ENCODE results near the gene SDK2. TPM values are rescaled to one million over a fixed set of nuclear protein-coding genes. Genes with fewer than 3 reads are reported as not detected.
A peak's percentile ranks its signal among the peaks of the same experiment; 100 is the strongest.

Gene SDK2
- total RNA-seq, 1 donor from 2014 or later = 31.8 TPM

DNA sequence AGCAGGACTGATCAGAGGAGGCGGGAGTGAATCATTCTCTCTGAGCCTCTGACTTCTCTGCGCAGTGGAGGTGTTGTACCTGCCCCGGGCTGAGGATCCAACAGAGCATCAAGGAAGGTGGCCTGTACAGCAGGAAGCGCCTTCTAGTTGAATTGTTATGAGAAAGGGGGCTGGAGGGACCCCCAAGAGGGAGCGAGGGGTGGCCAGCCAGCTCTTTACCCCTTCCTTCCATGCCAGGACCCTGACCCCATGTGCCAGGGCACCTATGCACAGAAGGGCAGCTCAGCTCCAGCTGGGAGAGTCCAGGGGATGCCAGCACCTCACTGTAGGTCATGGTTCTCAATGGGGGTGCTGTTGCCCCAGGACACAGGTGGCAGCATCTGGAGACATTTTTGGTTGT, 149.3 kb downstream of the SDK2 start:
- Mint-ChIP-seq H3K27ac (no peak overlapping the region), H3K4me3 (no peak overlapping the region), H3K36me3 (no peaks in the 10 kb centered on the region), H3K9me3 (no peaks in the 10 kb centered on the region), H3K27me3 (ENCODE audit: low read depth) (peaks cover 16% of the 10 kb centered on the region), H3K4me1 (peaks cover 49% of the 10 kb centered on the region)
- TF ChIP-seq, protein P1, sequence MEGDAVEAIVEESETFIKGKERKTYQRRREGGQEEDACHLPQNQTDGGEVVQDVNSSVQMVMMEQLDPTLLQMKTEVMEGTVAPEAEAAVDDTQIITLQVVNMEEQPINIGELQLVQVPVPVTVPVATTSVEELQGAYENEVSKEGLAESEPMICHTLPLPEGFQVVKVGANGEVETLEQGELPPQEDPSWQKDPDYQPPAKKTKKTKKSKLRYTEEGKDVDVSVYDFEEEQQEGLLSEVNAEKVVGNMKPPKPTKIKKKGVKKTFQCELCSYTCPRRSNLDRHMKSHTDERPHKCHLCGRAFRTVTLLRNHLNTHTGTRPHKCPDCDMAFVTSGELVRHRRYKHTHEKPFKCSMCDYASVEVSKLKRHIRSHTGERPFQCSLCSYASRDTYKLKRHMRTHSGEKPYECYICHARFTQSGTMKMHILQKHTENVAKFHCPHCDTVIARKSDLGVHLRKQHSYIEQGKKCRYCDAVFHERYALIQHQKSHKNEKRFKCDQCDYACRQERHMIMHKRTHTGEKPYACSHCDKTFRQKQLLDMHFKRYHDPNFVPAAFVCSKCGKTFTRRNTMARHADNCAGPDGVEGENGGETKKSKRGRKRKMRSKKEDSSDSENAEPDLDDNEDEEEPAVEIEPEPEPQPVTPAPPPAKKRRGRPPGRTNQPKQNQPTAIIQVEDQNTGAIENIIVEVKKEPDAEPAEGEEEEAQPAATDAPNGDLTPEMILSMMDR (IDR thresholded peaks at IDR 0.05; ENCODE audit: unreplicated experiment) = no peak
- DNase-seq (ENCODE audit: low spot score in 2 of 2, unreplicated experiment in 2 of 2) = no peak

DNA sequence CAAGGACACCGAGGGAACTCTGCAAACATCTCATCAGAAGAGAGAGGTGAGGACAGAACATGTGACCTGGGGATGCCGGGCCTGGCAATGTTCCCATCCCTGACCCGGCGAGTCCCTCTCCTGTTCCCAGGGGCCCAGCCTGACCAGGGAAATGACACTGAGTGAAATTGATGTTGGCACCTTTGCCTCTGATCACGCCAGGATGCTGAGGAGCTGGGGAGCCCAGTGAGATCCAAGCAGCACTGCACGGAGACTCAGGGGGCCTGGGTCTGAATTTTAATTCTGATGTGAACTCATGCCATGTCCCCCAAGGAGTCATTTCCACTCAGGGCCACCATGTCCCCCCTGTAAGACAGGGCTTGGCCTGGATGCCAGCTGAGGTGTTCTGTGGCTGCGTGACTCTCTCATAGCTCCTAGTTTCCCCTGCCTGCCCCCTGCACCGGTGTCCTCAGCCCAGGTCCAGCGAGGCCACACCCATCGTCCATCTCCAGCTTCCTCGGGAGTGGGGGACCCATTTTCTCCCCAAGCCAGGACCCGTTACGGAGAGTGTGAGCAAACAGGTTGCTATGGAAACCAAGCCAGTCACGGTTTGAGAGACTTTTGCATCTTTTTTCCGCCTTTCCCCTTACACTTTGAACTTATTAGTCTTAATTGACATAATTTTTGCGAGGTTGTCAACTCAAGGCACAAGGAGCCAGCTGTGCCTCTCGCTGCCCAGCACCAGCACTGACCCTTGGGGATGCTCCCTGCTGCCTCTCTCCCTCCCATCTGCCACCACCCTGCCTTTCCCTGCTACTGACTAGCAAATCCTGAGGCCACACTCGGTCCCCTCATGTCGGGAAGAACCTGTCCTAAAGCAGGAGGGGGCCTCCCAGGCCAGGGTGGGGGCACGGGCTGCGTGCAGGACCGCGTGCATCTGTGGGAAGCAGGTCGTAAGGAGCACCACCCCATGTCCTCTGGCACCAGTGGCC, 150.0 kb downstream of the SDK2 start:
- TF ChIP-seq, protein P1 (IDR thresholded peaks at IDR 0.05; ENCODE audit: unreplicated experiment) = no peak
- DNase-seq (ENCODE audit: low spot score in 2 of 2, unreplicated experiment in 2 of 2) = no peak
- Mint-ChIP-seq H3K4me1 (peaks cover 54% of the 10 kb centered on the region), H3K9me3 (no peaks in the 10 kb centered on the region), H3K27ac (peak overlapping the region; percentile 52), H3K36me3 (no peaks in the 10 kb centered on the region), H3K4me3 (no peak overlapping the region), H3K27me3 (ENCODE audit: low read depth) (peaks cover 16% of the 10 kb centered on the region)

DNA sequence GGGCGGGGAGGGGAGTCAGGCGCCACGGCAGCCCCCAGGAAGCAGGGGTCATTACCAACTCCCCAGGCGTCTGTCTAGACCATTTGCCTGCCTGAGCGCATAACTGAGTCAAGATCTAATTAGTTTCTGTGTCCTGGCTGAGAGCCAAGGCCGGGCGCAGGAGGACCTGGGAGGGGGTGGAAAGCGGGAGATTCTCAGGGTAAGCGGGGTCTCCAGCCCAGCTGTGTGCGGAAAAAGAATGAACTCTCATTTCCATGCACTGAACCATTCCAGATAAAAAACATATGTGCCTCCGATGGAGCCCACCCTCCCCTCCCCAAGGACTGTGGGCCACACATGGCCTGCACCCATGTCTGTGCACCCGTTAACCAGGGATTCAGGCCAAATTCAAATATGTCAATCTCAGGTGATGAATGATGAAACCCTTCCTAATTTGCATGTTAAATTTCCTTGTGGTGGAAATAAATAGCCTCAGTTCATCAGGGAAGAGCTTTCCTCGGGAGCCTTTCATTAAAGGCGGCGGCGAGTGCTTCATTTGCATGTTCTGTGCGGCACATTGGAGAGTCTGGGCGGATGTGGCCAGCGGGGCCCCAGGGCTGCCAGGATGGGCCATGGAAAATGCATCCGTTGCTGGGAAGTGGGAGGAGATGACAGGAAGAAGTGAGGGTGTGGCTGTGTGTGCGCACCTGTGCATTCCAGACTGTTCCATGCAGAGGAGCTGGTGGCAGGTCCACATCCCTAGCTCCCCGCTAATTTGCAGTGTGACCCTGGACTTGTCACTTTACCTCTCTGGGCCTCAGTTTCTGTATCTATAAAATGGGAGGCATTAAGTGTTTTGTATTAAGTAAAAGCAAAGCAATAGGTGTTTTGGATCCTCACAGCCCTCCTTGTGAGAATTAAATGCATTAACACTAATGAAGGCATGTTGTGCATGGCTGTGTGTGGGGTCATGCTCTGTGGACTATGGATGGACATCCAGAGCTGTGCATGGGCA, 151.1 kb downstream of the SDK2 start:
- TF ChIP-seq, protein P1 (IDR thresholded peaks at IDR 0.05; ENCODE audit: unreplicated experiment) = no peak
- peaks cover 49% of the 10 kb centered on the region for H3K4me1 Mint-ChIP-seq
- H3K27me3 Mint-ChIP-seq (ENCODE audit: low read depth) = peaks cover 9% of the 10 kb centered on the region
- no peaks in the 10 kb centered on the region for H3K36me3 Mint-ChIP-seq
- H3K4me3 Mint-ChIP-seq = peak overlapping the region; percentile 10
- peak overlapping the region; percentile 91 for H3K27ac Mint-ChIP-seq
- H3K9me3 Mint-ChIP-seq = no peaks in the 10 kb centered on the region
- DNase-seq (ENCODE audit: low spot score in 2 of 2, unreplicated experiment in 2 of 2) = peak; percentile 56 to 78

DNA sequence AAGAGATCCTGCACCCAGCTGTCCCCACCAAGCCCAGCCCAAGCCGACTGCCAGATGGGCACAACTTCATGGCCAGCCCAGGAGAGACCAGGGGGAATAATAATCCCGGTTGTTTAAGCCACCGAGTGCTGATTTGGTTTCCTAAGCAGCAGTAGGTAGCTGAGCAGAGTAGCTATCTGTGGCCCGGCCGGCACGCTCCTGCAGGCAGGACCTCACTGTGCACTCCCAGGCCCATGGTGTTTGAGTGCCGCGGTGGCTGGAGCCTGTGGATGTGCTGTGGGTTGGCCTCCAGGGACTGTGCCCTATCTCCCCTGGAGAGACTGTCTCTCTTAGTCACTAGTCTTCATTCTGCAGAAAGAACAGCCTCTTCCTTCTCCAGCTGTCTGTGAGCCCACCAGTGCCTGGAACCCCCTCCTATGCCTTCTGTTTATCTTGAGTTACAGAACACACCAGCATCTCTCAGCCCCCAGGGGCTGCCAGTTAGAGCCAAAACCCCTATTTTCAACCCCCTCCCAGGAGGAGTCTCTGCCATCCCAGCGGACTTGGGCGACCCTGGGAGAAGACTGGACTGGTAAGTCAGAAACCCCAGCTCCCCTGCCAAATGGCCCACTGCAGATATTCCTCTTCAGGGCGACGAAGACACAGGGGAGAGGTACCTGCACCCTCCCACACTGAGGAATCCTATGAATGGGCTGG, 152.0 kb downstream of the SDK2 start:
- Mint-ChIP-seq H3K36me3 (no peaks in the 10 kb centered on the region), H3K4me3 (peak overlapping the region; percentile 10), H3K9me3 (no peaks in the 10 kb centered on the region), H3K27ac (peak overlapping the region; percentile 91), H3K27me3 (ENCODE audit: low read depth) (peaks cover 3% of the 10 kb centered on the region), H3K4me1 (peaks cover 47% of the 10 kb centered on the region)
- TF ChIP-seq, protein P1 (IDR thresholded peaks at IDR 0.05; ENCODE audit: unreplicated experiment) = no peak
- no peak for DNase-seq (ENCODE audit: low spot score in 2 of 2, unreplicated experiment in 2 of 2)

DNA sequence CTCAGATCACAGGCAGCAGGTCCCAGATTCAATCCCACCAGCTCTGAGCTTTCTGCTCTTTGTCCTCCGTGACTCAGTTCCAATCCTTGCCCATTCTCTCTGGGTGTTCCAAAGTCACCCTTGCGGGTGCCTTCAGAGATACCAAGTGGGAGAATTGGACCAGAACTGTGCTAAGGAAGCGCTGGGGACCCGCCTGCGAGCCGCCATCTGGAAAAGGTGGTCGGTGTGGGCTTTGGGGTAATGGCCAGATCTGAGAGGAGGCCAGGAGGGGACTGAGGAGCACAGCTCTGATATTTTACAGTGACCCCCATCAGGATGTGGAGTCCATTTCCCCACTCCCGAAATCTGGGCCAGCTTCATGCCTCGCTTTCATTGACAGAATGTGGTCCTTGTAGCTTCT, 152.6 kb downstream of the SDK2 start:
- TF ChIP-seq, protein P1 (IDR thresholded peaks at IDR 0.05; ENCODE audit: unreplicated experiment) = no peak
- no peak for DNase-seq (ENCODE audit: low spot score in 2 of 2, unreplicated experiment in 2 of 2)
- H3K4me1 Mint-ChIP-seq = peaks cover 47% of the 10 kb centered on the region
- H3K4me3 Mint-ChIP-seq = no peak overlapping the region
- no peaks in the 10 kb centered on the region for H3K9me3 Mint-ChIP-seq
- peak overlapping the region; percentile 91 for H3K27ac Mint-ChIP-seq
- peaks cover 1% of the 10 kb centered on the region for H3K27me3 Mint-ChIP-seq (ENCODE audit: low read depth)
- no peaks in the 10 kb centered on the region for H3K36me3 Mint-ChIP-seq

Data from mesothelial cell of epicardium (in vitro differentiated cells).